Smooth muscle cell of the brain vasculature (primary cell): Measurements from ENCODE around the gene ALDH1L2.

Experiments
- DNase-seq: peaks from one replicate; pipeline ENCODE4 v3.0.0-alpha.2; 2012; ENCODE audit warnings: low read depth, low spot score

Gene ALDH1L2

GRCh38 chr12:105083551-105084105 is 630 bp downstream of the ALDH1L2 start:
- DNase-seq, result no peak

GRCh38 chr12:105083031-105083430 is 1.2 kb downstream of the ALDH1L2 start:
- no peak for DNase-seq

GRCh38 chr12:105078712-105079570 is 5.3 kb downstream of the ALDH1L2 start:
- no peak for DNase-seq

- no peak for DNase-seq
These were observed 6.8 kb downstream of the ALDH1L2 start for GRCh38 chr12:105077435-105077834.

GRCh38 chr12:105076913-105077312 is 7.3 kb downstream of the ALDH1L2 start:
- DNase-seq, result no peak

DNA sequence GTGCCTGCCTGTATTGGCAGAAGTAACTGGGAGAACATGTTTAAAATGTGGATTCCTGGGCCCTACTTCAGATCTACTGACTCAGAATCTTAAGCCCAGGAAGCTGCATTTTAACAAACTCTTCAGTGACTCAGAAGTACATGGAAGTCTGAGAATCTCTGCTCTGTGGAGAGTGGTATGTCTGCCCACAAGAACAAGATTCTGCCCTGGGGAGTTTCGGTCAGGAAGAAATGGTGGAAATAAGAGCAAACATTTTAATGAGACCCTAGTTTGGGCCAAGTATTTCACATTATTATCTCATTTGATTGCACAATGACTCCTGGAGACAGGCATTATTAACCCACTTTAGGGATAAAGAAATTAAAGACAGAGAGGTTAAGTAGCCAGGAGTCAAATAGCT is 8.2 kb downstream of the ALDH1L2 start:
- no peak for DNase-seq

DNA sequence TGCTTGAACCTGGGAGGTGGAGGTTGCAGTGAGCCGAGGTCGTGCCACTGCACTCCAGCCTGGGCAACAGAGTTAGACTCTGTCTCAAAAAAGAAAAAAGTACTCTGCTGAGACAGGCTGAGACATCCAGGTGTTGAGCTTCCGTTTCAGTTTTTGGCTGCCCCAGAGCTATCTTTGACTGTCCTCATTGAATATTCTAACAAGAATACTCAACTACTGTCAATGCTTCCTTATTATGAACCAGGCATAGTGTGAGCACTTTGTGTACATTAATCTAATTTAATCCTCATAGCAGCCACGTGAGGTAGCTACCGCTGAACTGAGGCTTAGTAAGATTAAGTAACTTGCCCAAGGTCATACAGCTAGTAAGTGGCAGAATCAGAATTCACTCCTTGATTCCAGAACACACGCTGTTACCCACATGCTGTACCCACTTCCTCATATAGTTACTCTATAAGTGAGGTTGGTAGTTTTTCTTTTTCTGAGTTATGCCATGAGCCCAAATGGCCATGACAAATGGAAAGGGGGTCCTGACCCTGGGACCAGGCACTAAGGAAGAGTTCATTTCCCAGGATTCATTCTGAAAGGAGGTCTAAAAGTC is 11.3 kb downstream of the ALDH1L2 start:
- no peak for DNase-seq

DNA sequence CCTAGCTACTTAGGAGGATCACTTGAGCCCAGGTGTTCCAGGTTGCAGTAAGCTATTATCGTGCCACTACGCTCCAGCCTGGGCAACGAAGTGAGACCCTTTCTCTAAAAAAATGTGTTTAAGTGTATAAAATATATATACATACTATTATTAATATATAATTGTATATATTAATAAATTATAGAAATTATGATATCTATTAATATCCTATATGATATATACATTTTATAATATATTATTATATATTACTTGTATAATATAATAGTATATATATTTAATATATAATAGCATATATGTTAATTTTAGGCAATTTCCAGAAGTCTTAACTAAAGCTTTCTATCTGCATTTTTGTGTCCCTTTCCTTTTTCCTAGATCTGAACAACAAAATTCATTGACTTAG is 12.3 kb downstream of the ALDH1L2 start:
- DNase-seq, result no peak

- no peak for DNase-seq
These were observed 14.1 kb downstream of the ALDH1L2 start for GRCh38 chr12:105069936-105070702.

DNA sequence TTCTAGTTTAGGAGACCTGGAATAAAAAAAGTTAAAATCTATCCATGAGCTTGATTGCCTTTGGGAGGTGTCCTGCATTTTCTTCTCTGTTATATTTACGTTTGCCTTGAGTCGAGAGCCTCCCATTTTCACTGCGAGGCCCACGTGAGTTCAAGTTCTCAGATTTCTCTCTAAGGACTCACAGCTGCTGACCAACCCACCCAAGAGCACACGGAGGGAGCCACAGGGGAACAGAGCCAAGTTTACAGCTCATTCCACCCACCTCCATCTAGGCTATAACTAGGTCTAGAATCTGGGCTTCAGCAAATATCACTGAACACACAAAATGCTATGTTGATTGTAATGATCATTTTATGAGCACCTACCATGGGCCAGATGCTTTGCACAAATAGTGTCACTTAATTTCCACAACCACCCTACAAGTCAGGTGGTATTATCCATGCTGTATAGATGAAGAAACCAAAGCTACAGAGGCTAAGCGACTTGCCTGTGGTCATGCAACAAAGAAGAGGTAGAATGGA is 16.7 kb downstream of the ALDH1L2 start:
- no peak for DNase-seq

DNA sequence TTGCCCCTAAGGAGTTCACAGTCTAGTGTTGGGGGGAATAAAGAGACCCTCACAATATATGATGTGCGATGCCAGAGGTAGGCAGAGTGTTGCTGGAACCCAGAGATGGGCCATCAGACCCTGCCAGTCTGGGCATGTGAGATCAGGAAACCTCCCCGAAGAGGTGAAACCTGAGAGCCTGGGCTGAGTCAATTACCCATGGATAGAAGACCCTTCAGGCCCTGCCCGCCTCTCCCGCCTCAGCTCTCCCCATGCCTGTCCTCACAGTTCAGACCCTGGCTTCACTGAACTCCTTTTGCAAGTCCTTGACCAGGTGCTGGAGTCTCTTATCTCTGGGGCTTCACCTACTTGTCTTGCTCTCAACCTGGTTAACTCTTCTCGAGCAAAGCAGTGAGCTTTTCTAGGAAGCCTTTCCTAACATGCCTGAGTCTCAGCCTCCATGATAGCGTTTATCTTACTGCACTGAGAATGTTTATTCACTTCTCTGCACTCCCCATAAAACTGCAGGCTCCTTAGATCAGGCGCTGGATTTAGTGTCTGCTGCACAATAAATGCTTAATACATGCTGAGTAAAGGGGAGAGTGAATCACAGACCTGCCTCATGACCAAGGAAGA is 19.6 kb downstream of the ALDH1L2 start:
- DNase-seq, result no peak

DNA sequence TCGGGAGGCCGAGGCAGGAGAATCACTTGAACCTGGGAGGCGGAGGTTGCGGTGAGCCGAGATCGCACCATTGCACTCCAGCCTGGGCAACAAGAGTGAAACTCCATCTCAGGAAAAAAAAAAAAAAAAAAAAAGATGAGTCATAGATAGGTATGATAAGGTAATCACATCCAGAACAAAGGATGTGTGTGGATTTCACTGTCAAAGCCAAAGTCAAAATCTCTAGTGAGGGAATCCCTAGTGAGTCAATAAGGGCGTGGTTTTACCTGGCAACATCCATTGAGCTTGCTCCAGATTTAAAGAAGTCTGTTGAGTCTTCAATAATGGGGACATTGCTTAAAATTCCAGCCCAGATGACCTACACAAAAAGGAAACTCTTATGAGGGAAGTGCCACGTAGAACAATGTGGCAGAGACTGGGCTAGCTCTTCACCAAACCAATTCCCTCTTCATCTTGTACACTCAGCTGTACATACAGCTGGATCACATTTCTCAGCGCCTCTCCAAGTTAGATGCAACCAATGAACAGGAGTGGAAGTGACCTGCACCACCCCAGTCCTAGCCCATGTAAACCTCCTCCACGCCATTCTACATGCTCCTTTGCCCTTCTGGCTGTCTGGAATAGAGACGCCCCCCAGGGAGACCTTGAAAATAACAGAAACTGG is 23.4 kb downstream of the ALDH1L2 start:
- DNase-seq, result no peak

- no peak for DNase-seq
These were observed 27.1 kb downstream of the ALDH1L2 start for GRCh38 chr12:105057174-105057573.

- peak; percentile 65 for DNase-seq
These were observed 31.1 kb downstream of the ALDH1L2 start for GRCh38 chr12:105053116-105053572.

DNA sequence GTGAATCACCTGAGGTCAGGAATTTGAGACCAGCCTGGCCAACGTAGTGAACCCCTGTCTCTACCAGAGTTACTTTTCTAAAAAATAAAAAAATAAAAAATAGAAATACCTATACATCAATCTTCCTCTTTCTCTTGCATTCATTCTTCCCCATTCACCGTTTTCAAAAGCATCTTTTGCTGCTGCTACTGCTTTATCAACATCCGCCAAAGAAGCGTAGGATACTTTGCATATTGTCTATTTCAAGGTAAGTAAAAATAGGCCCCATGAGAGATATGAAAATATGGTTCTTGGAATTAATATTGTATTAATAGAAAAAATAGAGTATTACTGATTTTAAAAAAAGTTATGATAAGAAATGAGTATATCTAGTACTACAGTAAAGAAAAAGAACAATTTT is 32.3 kb downstream of the ALDH1L2 start:
- DNase-seq, result no peak

DNA sequence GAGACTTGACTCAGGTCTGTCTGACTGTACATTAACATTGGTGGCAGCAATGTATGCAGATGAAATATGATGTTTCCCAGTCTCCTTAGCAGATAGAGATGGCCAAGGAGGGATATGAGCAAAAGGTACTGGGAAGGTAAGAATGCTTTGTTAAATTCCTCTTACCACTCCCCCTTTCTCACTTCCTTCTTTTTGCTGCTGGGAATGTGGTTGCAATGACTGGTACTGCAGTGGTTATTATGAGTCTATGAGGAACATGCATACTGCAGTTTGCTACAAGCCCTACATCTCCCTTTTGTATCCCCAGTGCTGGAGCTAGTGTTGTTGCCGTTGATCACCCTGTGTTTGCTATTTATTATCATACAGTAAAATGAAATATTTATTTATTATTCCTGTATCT is 35.9 kb downstream of the ALDH1L2 start:
- no peak for DNase-seq

GRCh38 chr12:105047308-105047707 is 37.0 kb downstream of the ALDH1L2 start:
- DNase-seq, result no peak

- no peak for DNase-seq
These were observed 43.1 kb downstream of the ALDH1L2 start for GRCh38 chr12:105041186-105041585.

DNA sequence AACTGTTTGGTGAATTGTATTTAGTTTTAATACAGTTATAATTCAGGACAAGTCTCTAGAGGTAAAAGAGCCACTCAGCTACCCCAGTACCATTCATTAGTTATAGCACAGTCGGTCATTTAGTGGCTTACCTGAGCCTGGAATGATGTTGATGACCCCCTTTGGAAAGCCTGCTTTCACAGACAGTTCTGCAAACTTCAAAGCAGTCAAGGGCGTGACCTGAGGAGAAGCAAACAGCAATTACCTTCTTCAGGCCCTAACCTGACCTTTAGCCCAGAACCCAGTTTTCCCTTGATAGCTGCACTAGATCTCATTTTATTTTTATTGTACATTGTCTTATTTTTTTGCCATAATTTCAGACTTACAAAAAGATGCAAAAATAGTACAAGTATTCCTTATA is 43.8 kb downstream of the ALDH1L2 start:
- no peak for DNase-seq

DNA sequence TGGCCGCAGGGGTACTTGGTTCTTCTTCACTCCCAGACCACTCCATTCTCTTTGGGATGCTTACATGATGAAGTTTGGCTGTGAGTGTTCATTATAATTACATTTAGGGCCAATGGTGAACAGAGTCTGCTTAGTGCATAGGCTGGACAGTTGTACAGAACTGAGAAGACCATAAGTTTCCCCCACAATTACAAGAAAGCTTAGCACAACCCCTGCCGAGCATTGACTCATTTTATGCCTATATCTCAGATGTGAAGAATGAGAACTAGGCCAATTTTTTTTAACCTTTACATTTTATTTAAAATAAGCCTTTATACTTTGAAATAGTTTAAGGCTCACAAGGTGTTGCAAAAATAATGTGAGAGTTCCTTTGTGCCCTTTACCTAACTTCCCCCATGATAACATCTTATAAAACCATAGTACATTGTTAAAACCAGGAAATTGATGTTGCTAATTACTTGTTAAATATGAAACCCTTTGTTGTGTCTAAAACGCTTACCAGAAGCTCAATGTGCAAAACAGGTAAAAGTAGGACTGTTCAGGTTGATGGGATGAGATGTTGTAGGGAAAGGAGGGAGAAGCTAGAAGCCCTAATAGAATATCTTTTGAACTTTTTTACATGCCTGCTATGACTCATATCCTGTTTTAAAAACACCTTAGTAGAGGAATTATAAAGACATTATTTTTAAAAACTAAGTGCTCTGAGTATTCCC is 47.2 kb downstream of the ALDH1L2 start:
- no peak for DNase-seq
